22Rv1 (cell line): ENCODE results near the gene DOCK3.

Experiments used
- H3K27ac ChIP-seq: fragments of 450-650 bp; 2 replicates; pipeline ENCODE4 v1.5.1; 2017
- ZFX ChIP-seq: fragments of 450-650 bp; IDR thresholded peaks from 2 replicates; pipeline ENCODE4 v1.6.1; 2017; ENCODE audit warnings: antibody characterized with exemption, borderline replicate concordance
- TF ChIP-seq, protein P1 (sequence below): fragments of 450-650 bp; IDR thresholded peaks from 2 replicates; pipeline ENCODE4 v1.5.1; 2017; ENCODE audit warnings: mild to moderate bottlenecking

The DOCK3 gene

GRCh38 chr3:50698269-50698668, 23.5 kb downstream of the DOCK3 start:
- no peak overlapping the region for H3K27ac ChIP-seq
- TF ChIP-seq ZFX = no peak
- TF ChIP-seq, protein P1, sequence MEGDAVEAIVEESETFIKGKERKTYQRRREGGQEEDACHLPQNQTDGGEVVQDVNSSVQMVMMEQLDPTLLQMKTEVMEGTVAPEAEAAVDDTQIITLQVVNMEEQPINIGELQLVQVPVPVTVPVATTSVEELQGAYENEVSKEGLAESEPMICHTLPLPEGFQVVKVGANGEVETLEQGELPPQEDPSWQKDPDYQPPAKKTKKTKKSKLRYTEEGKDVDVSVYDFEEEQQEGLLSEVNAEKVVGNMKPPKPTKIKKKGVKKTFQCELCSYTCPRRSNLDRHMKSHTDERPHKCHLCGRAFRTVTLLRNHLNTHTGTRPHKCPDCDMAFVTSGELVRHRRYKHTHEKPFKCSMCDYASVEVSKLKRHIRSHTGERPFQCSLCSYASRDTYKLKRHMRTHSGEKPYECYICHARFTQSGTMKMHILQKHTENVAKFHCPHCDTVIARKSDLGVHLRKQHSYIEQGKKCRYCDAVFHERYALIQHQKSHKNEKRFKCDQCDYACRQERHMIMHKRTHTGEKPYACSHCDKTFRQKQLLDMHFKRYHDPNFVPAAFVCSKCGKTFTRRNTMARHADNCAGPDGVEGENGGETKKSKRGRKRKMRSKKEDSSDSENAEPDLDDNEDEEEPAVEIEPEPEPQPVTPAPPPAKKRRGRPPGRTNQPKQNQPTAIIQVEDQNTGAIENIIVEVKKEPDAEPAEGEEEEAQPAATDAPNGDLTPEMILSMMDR = no peak

DNA sequence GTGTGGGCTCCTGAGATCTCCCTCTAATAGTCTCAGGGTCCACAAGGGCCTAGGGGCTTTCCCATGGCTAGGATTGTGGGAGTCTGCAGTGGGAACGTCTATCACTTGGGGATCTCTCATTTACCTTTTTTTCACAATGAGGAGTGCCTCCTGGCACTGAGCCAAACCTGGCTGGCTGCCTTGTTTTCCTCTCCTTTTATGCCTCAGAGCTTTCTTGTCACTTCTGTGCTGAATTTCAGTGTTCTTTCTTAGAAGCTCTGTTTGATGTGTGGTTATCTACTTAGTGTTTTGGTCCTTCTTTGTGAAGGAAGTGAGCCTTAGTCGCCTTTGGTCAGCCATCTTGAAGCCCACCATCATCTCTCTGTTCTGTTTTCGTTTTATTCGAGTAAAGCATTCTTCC, 33.9 kb downstream of the DOCK3 start:
- TF ChIP-seq ZFX = no peak
- TF ChIP-seq, protein P1 = no peak
- H3K27ac ChIP-seq = no peak overlapping the region

GRCh38 chr3:50714946-50715345, 40.2 kb downstream of the DOCK3 start:
- TF ChIP-seq ZFX = no peak
- TF ChIP-seq, protein P1 = no peak
- no peak overlapping the region for H3K27ac ChIP-seq

GRCh38 chr3:50724831-50725230, 50.1 kb downstream of the DOCK3 start:
- no peak overlapping the region for H3K27ac ChIP-seq
- TF ChIP-seq ZFX = no peak
- TF ChIP-seq, protein P1 = no peak

- H3K27ac ChIP-seq = no peak overlapping the region
- no peak for TF ChIP-seq ZFX
- TF ChIP-seq, protein P1 = no peak
Observed at GRCh38 chr3:50734985-50735384, 60.3 kb downstream of the DOCK3 start.

DNA sequence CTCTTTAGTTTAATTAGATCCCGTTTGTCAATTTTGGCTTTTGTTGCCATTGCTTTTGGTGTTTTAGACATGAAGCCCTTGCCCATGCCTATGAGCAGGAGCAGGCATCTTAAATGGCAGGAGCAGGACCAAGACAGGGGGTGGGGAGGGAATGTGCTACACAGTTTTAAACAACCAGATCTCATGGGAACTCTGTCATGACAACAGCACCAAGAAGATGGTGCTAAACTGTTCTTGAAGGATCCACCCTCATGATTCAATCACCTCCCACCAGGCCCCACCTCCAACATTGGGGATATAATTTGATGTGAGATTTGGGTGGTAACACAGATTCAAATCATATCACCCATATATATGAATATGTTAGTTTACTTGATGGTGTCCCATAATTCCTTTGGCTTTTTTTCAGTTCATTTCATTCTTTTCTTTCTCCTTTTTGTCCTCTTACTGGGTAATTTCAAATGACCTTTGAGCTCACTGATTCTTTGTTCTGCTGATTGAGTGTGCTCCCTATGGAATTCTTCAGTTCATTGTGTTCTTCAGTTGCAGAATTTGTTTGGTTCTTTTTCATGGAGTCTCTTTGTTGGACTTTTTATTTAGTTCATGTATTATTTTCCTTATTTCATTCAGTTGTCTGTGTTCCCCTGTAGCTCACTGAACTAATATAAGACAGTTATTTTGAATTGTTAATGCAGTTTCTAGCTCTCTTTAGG, 62.6 kb downstream of the DOCK3 start:
- no peak overlapping the region for H3K27ac ChIP-seq
- TF ChIP-seq, protein P1 = no peak
- TF ChIP-seq ZFX = no peak

DNA sequence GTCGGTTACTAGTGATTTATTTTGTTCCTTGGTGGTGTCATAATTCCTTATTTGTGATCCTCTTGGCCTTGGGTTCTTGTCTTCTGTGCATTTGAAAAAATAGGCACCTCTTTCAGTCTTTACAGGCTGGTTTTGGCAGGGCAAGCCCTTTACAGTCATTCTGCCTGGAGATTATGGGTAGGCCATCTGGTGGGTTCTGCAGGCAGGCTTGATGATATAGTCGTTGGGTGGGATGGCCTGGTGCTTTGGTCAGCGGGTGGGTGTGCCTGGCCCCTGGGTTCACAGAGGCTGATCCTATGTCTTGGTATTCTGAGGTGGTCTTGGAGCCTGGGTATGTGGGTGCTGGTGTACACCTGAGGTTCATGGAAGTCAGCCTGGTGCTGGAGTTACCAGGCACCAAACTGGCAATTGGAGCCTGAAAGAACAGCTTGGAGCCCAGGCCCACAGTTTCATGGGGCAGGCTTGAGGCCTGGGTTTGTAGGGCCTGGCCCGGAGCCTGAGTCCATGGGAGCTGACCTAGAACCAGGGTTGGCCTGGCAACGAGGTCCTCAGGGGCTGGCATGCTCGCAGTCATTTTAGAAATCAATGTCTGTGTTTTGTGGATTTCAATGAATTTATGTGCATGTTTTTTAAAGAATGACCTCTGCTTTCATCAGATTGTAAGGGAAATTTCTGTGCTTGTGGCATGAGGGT, 63.3 kb downstream of the DOCK3 start:
- TF ChIP-seq, protein P1 = no peak
- no peak for TF ChIP-seq ZFX
- no peak overlapping the region for H3K27ac ChIP-seq
